Caco-2 (cell line): ENCODE measurements around the gene IER3. TPM values are rescaled to one million over a fixed set of nuclear protein-coding genes. Genes with fewer than 3 reads are reported as not detected.

ENCODE experiments used
- BruUV-seq: library from RNA; stranded (reverse); fragments of 400-500 nt; replicated peaks from 2 replicates; lab custom pipeline; 2021; lab: Mats Ljungman, UMichigan
- CTCF ChIA-PET: fragments of 300-600 bp; sonication (Branson Sonifier 250); formaldehyde crosslinking; loops from one replicate; lab custom pipeline; 2022; ENCODE audit warnings: antibody characterized with exemption; lab: Charles Lee
- POLR2A ChIA-PET: fragments of 300-600 bp; sonication (Branson Sonifier 250); formaldehyde crosslinking; loops from one replicate; lab custom pipeline; 2022; ENCODE audit warnings: antibody characterized with exemption; lab: Charles Lee
- DNase-seq, 2 experiments: peaks; one replicate each; pipeline versions ENCODE4 v3.0.0 to v3.0.0-alpha.2; 2020 to 2022
- H3K27me3 ChIP-seq: replicated peaks from 2 replicates; pipeline ENCODE4 v1.6.0; 2011; ENCODE audit warnings: low read length; ENCODE audit not compliant: control insufficient read depth, insufficient read depth
- H3K36me3 ChIP-seq: 2 replicates; pipeline ENCODE4 v1.5.1; 2011; ENCODE audit warnings: low read length; ENCODE audit not compliant: control insufficient read depth, insufficient read depth
- H3K4me1 ChIP-seq: fragments of 250-450 bp; sonication (Bioruptor Pico); 2 replicates; pipeline ENCODE4 v1.5.1; 2020; ENCODE audit warnings: mild to moderate bottlenecking
- H3K4me3 ChIP-seq: 2 replicates; pipeline ENCODE4 v1.5.1; 2011; ENCODE audit warnings: low read depth, mild to moderate bottlenecking, control low read depth, low read length
- H3K9me3 ChIP-seq: fragments of 250-450 bp; sonication (Bioruptor Pico); 2 replicates; pipeline ENCODE4 v1.5.1; 2020; ENCODE audit warnings: mild to moderate bottlenecking, moderate library complexity
- H3K27ac Mint-ChIP-seq: one replicate; pipeline ENCODE4 v1.8.0; 2022; ENCODE audit warnings: mixed read lengths; ENCODE audit not compliant: unreplicated experiment
- H3K27me3 Mint-ChIP-seq: one replicate; pipeline ENCODE4 v1.8.0; 2022; ENCODE audit warnings: mixed read lengths; ENCODE audit not compliant: insufficient read depth, unreplicated experiment
- H3K36me3 Mint-ChIP-seq: one replicate; pipeline ENCODE4 v1.8.0; 2022; ENCODE audit warnings: mild to moderate bottlenecking, mixed read lengths; ENCODE audit not compliant: insufficient read depth, unreplicated experiment
- H3K4me1 Mint-ChIP-seq: one replicate; pipeline ENCODE4 v1.8.0; 2022; ENCODE audit warnings: low read depth, mixed read lengths; ENCODE audit not compliant: unreplicated experiment
- H3K4me3 Mint-ChIP-seq: one replicate; pipeline ENCODE4 v1.8.0; 2022; ENCODE audit warnings: mild to moderate bottlenecking, moderate library complexity, mixed read lengths; ENCODE audit not compliant: unreplicated experiment
- H3K9me3 Mint-ChIP-seq: one replicate; pipeline ENCODE4 v1.8.0; 2022; ENCODE audit warnings: mixed read lengths; ENCODE audit not compliant: unreplicated experiment
- CTCF ChIP-seq, 2 experiments: fragments of 200-600 bp in 1 of 2; IDR thresholded peaks; 1 replicate in 1 of 2; 2 replicates in 1 of 2; pipeline versions ENCODE4 v1.5.1 to v1.8.0; 2011 to 2022; ENCODE audit warnings: antibody characterized with exemption in 1 of 2, control low read depth in 1 of 2, inconsistent platforms in 1 of 2, low read depth in 1 of 2, low read length in 1 of 2, mild to moderate bottlenecking in 1 of 2, moderate library complexity in 1 of 2; ENCODE audit not compliant: insufficient read depth in 1 of 2, severe bottlenecking in 1 of 2, unreplicated experiment in 1 of 2
- intact Hi-C: fragments of 100-400 bp; cut with micrococcal nuclease; formaldehyde crosslinking; loops from one replicate; pipeline ENCODE4 v1.10.0; 2022; ENCODE audit not compliant: unreplicated experiment
- total RNA-seq: library from RNA; stranded (reverse); gene quantifications from 2 replicates; pipeline ENCODE4 v1.2.3, GENCODE V29; 2022

The IER3 gene
- total RNA-seq, 1 experiment from 2014 or later: 13.0 TPM

DNA sequence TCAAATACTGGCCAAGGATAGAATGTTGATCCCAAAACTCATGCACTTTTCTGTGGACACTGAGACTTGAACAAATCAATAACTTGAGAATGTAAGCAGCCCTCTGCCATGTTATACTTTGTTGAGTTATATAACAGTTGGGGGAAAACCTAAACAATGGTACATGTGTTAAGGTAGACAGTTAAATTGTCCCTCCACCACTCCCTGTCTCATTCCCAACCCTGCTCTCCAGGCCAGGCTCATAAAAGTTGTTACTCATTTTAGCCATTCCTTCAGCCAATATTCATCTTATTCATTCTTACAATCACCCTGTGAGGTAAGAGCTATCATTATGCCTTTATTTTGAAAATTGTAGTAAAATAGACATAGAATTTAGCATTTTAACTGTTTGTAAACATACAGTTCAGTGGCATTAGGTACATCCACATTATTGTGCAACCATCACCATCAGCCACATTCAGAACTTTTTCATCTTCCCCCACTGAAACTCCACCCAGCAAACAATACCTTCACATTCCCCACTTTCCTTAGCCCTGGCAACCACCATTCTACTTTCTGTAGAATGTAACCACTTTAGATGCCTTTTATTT lies 38.2 kb upstream of the IER3 start:
- no TSS peak for BruUV-seq

GRCh38 chr6:30781743-30782424 lies 37.5 kb upstream of the IER3 start:
- Mint-ChIP-seq H3K9me3 (peaks cover 11% of the 10 kb centered on the region), H3K4me3 (no peak overlapping the region), H3K4me1 (peaks cover 17% of the 10 kb centered on the region), H3K27ac (no peak overlapping the region), H3K27me3 (no peaks in the 10 kb centered on the region), H3K36me3 (no peaks in the 10 kb centered on the region)
- ChIA-PET CTCF (interaction anchor here (0.6 kb wide), 1 partner anchor 45 kb away, joined by 3 read pairs; no protein-coding TSS in a partner anchor), POLR2A (no interaction called here)
- intact Hi-C loops: no loop called here
- no peaks in the 10 kb centered on the region for H3K27me3 ChIP-seq
- no peaks in the 10 kb centered on the region for H3K9me3 ChIP-seq
- no peaks in the 10 kb centered on the region for H3K36me3 ChIP-seq
- TF ChIP-seq CTCF (IDR thresholded peaks at IDR 0.05; ENCODE audit: insufficient read depth in 1 of 2, low read depth in 1 of 2, low read length in 1 of 2, severe bottlenecking in 1 of 2, unreplicated experiment in 1 of 2): no peak
- BruUV-seq: no TSS peak
- H3K4me1 ChIP-seq: peaks cover 11% of the 10 kb centered on the region
- H3K4me3 ChIP-seq: no peak overlapping the region
- no peak for DNase-seq

More for the DNA sequence above, 38.2 kb upstream of the IER3 start:
- Mint-ChIP-seq H3K27me3 (no peaks in the 10 kb centered on the region), H3K36me3 (no peaks in the 10 kb centered on the region), H3K4me3 (no peak overlapping the region), H3K4me1 (peaks cover 12% of the 10 kb centered on the region), H3K27ac (no peak overlapping the region), H3K9me3 (peaks cover 11% of the 10 kb centered on the region)
- no peak for DNase-seq
- H3K4me3 ChIP-seq: no peak overlapping the region
- POLR2A ChIA-PET: no interaction called here
- no peaks in the 10 kb centered on the region for H3K9me3 ChIP-seq
- H3K27me3 ChIP-seq: no peaks in the 10 kb centered on the region
- intact Hi-C loops: no loop called here
- H3K36me3 ChIP-seq: no peaks in the 10 kb centered on the region
- peaks cover 4% of the 10 kb centered on the region; the same call in 1 of the 2 replicates for H3K4me1 ChIP-seq
- no peak for TF ChIP-seq CTCF (IDR thresholded peaks at IDR 0.05; ENCODE audit: insufficient read depth in 1 of 2, low read depth in 1 of 2, low read length in 1 of 2, severe bottlenecking in 1 of 2, unreplicated experiment in 1 of 2)
- CTCF ChIA-PET: no interaction called here

GRCh38 chr6:30781395-30781742 lies 37.0 kb upstream of the IER3 start:
- Histone ChIP-seq H3K9me3 (no peaks in the 10 kb centered on the region), H3K4me1 (peaks cover 14% of the 10 kb centered on the region), H3K36me3 (no peaks in the 10 kb centered on the region), H3K27me3 (no peaks in the 10 kb centered on the region), H3K4me3 (no peak overlapping the region)
- Mint-ChIP-seq H3K4me3 (no peak overlapping the region), H3K27me3 (no peaks in the 10 kb centered on the region), H3K9me3 (peaks cover 11% of the 10 kb centered on the region), H3K4me1 (peaks cover 17% of the 10 kb centered on the region), H3K36me3 (no peaks in the 10 kb centered on the region), H3K27ac (no peak overlapping the region)
- DNase-seq: no peak
- no TSS peak for BruUV-seq
- TF ChIP-seq CTCF (IDR thresholded peaks at IDR 0.05; ENCODE audit: insufficient read depth in 1 of 2, low read depth in 1 of 2, low read length in 1 of 2, severe bottlenecking in 1 of 2, unreplicated experiment in 1 of 2): no peak
- ChIA-PET CTCF (interaction anchor here (0.6 kb wide), 1 partner anchor 44 kb away, joined by 3 read pairs; no protein-coding TSS in a partner anchor), POLR2A (no interaction called here)
- intact Hi-C loops: no loop called here
